Measurements from ENCODE around the gene TULP4.

DNA sequence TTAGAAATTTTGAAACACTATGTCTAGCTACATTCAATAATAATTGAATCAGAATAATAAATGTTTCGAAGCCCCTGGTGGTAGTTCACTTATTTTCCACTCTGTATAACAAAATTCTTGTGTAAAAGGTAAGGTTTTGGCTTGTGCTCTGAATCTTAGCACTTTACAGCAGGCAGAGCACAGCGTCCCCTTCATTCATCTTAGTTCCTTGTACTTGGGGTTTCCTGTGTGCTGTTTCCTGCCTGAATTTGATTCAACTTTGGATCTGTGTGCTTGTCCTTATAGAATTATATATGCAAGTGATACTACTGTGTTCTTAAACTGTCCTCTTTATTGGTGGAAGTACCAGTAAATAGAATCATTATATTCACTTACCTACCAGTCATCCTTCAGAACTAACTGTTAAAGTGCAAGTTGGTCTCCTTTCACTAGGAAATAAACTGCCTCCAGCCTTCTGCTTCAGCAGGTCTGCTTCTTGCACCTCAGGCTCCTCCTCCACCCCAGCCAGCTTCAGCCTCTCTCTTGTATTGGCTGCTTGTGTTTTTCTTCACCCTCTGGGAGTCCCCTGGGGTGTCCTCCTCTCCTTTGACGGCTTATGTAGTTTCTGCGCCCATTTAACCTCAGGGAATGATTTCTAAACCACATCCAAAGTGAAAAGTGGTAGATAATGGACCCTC, 28.8 kb upstream of the TULP4 start:
- TF ChIP-seq, protein P1, sequence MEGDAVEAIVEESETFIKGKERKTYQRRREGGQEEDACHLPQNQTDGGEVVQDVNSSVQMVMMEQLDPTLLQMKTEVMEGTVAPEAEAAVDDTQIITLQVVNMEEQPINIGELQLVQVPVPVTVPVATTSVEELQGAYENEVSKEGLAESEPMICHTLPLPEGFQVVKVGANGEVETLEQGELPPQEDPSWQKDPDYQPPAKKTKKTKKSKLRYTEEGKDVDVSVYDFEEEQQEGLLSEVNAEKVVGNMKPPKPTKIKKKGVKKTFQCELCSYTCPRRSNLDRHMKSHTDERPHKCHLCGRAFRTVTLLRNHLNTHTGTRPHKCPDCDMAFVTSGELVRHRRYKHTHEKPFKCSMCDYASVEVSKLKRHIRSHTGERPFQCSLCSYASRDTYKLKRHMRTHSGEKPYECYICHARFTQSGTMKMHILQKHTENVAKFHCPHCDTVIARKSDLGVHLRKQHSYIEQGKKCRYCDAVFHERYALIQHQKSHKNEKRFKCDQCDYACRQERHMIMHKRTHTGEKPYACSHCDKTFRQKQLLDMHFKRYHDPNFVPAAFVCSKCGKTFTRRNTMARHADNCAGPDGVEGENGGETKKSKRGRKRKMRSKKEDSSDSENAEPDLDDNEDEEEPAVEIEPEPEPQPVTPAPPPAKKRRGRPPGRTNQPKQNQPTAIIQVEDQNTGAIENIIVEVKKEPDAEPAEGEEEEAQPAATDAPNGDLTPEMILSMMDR (IDR thresholded peaks at IDR 0.05), result no peak
- TF ChIP-seq POLR2A (IDR thresholded peaks at IDR 0.05; ENCODE audit: low read length), result no peak
